SU-DHL-6 (cell line): ENCODE results near the gene TNNC1.

Source experiments
- CTCF ChIP-seq: fragments of 200-600 bp; sonication (generic); IDR thresholded peaks from one replicate; pipeline ENCODE4 v1.5.1; 2017; ENCODE audit warnings: antibody characterized with exemption, mild to moderate bottlenecking, low read length, moderate library complexity; ENCODE audit not compliant: insufficient read depth, poor library complexity, severe bottlenecking
- EZH2phosphoT487 ChIP-seq: fragments of 200-600 bp; sonication (generic), shearing (Covaris generic); conservative IDR thresholded peaks from 2 replicates; pipeline ENCODE4 v1.6.1; 2018; ENCODE audit warnings: mild to moderate bottlenecking, antibody characterized with exemption, low read length, moderate library complexity, mixed read lengths

- TF ChIP-seq CTCF (no peak), EZH2phosphoT487 (no peak)
Observed at GRCh38 chr3:52443791-52444687, 9.8 kb downstream of the TNNC1 start.
